Measurements from ENCODE around the gene FAM13B.
"Not testable (repeated sequence)": the region's sequence is repeated elsewhere in the genome, so short reads cannot be mapped to it uniquely, and the experiment has no call there.

FAM13B gene

GRCh38 chr5:137994556-137994955, 38.3 kb downstream of the FAM13B start:
- DNase-seq (ENCODE audit: insufficient read length, low spot score) (no peak), FAIRE-seq (no peak)

- no peak for DNase-seq (ENCODE audit: insufficient read length, low spot score)
- FAIRE-seq: no peak
These were observed 43.5 kb downstream of the FAM13B start for GRCh38 chr5:137989419-137989818.

- DNase-seq (ENCODE audit: insufficient read length, low spot score): no peak
- FAIRE-seq: no peak
These were observed 57.7 kb downstream of the FAM13B start for GRCh38 chr5:137975208-137975607.

- DNase-seq (ENCODE audit: insufficient read length, low spot score); FAIRE-seq: not testable (repeated sequence)
These were observed 62.5 kb downstream of the FAM13B start for GRCh38 chr5:137970384-137970783.

- FAIRE-seq: no peak
- DNase-seq (ENCODE audit: insufficient read length, low spot score): no peak
These were observed 72.1 kb downstream of the FAM13B start for GRCh38 chr5:137960819-137961218.

- FAIRE-seq: no peak
- no peak for DNase-seq (ENCODE audit: insufficient read length, low spot score)
These were observed 72.7 kb downstream of the FAM13B start for GRCh38 chr5:137960141-137960540.

- no peak for DNase-seq (ENCODE audit: insufficient read length, low spot score)
- FAIRE-seq: no peak
These were observed 73.4 kb downstream of the FAM13B start for GRCh38 chr5:137959488-137959887.

- DNase-seq (ENCODE audit: insufficient read length, low spot score) (no peak), FAIRE-seq (no peak)
These were observed 74.9 kb downstream of the FAM13B start for GRCh38 chr5:137957948-137958347.

- DNase-seq (ENCODE audit: insufficient read length, low spot score) (no peak), FAIRE-seq (no peak)
These were observed 78.6 kb downstream of the FAM13B start for GRCh38 chr5:137954131-137954879.

GRCh38 chr5:137945825-137946224, 87.1 kb downstream of the FAM13B start:
- DNase-seq (ENCODE audit: insufficient read length, low spot score) (no peak), FAIRE-seq (no peak)

- FAIRE-seq: not testable (repeated sequence)
These were observed 88.6 kb downstream of the FAM13B start for GRCh38 chr5:137944280-137944679.

GRCh38 chr5:137939331-137939730, 93.5 kb downstream of the FAM13B start:
- FAIRE-seq (no peak), DNase-seq (ENCODE audit: insufficient read length, low spot score) (no peak)

More at GRCh38 chr5:137944280-137944679, 88.6 kb downstream of the FAM13B start:
- not testable (repeated sequence) for DNase-seq (ENCODE audit: insufficient read length, low spot score)

GRCh38 chr5:137938751-137939143, 94.1 kb downstream of the FAM13B start:
- FAIRE-seq: no peak
- DNase-seq (ENCODE audit: insufficient read length, low spot score): no peak

GRCh38 chr5:137937994-137938750, 94.7 kb downstream of the FAM13B start:
- peak; percentile 8 for FAIRE-seq
- DNase-seq (ENCODE audit: insufficient read length, low spot score): no peak

GRCh38 chr5:137935694-137936093, 97.2 kb downstream of the FAM13B start:
- FAIRE-seq: no peak
- no peak for DNase-seq (ENCODE audit: insufficient read length, low spot score)

- DNase-seq (ENCODE audit: insufficient read length, low spot score) (no peak), FAIRE-seq (no peak)
These were observed 97.7 kb downstream of the FAM13B start for GRCh38 chr5:137935190-137935589.

- no peak for FAIRE-seq
- no peak for DNase-seq (ENCODE audit: insufficient read length, low spot score)
These were observed 99.4 kb downstream of the FAM13B start for GRCh38 chr5:137933491-137933911.

GRCh38 chr5:137932800-137933199, 100.1 kb downstream of the FAM13B start:
- no peak for DNase-seq (ENCODE audit: insufficient read length, low spot score)
- FAIRE-seq: peak; percentile 23

- FAIRE-seq (no peak), DNase-seq (ENCODE audit: insufficient read length, low spot score) (no peak)
These were observed 109.0 kb downstream of the FAM13B start for GRCh38 chr5:137923856-137924255.

GRCh38 chr5:137921931-137922330, 110.9 kb downstream of the FAM13B start:
- FAIRE-seq (no peak), DNase-seq (ENCODE audit: insufficient read length, low spot score) (no peak)

- DNase-seq (ENCODE audit: insufficient read length, low spot score): no peak
- no peak for FAIRE-seq
These were observed 116.0 kb downstream of the FAM13B start for GRCh38 chr5:137916923-137917322.

- FAIRE-seq (no peak), DNase-seq (ENCODE audit: insufficient read length, low spot score) (no peak)
These were observed 118.1 kb downstream of the FAM13B start for GRCh38 chr5:137914758-137915157.

All from GM19239 (cell line).